HG02943 (cell line): ENCODE data around the gene MAN1C1.
"Not testable (repeated sequence)": the region's sequence is repeated elsewhere in the genome, so short reads cannot be mapped to it uniquely, and the experiment has no call there.

Source experiments
- ATAC-seq: cut with Tn5 transposase; IDR thresholded peaks from one replicate; pipeline ENCODE4 v1.9.1; 2021; ENCODE audit warnings: mild to moderate bottlenecking, low read depth, moderate library complexity; ENCODE audit not compliant: unreplicated experiment

The MAN1C1 gene

GRCh38 chr1:25653558-25653957 lies 37.0 kb downstream of the MAN1C1 start:
- ATAC-seq = no peak

- ATAC-seq = no peak
Observed at GRCh38 chr1:25654109-25654660, 37.6 kb downstream of the MAN1C1 start.

- ATAC-seq = no peak
Observed at GRCh38 chr1:25657121-25657882, 40.7 kb downstream of the MAN1C1 start.

GRCh38 chr1:25657883-25658760 lies 41.5 kb downstream of the MAN1C1 start:
- no peak for ATAC-seq

- no peak for ATAC-seq
Observed at GRCh38 chr1:25658791-25659431, 42.3 kb downstream of the MAN1C1 start.

- ATAC-seq = no peak
Observed at GRCh38 chr1:25661043-25661815, 44.6 kb downstream of the MAN1C1 start.

GRCh38 chr1:25662061-25662460 lies 45.5 kb downstream of the MAN1C1 start:
- no peak for ATAC-seq

GRCh38 chr1:25662959-25663358 lies 46.4 kb downstream of the MAN1C1 start:
- not testable (repeated sequence) for ATAC-seq

- no peak for ATAC-seq
Observed at GRCh38 chr1:25664357-25665199, 48.0 kb downstream of the MAN1C1 start.

- no peak for ATAC-seq
Observed at GRCh38 chr1:25666460-25666859, 49.9 kb downstream of the MAN1C1 start.

- no peak for ATAC-seq
Observed at GRCh38 chr1:25668931-25669573, 52.5 kb downstream of the MAN1C1 start.

- no peak for ATAC-seq
Observed at GRCh38 chr1:25669781-25670567, 53.4 kb downstream of the MAN1C1 start.

GRCh38 chr1:25671929-25672328 lies 55.3 kb downstream of the MAN1C1 start:
- ATAC-seq = no peak

GRCh38 chr1:25672763-25673409 lies 56.3 kb downstream of the MAN1C1 start:
- no peak for ATAC-seq

- no peak for ATAC-seq
Observed at GRCh38 chr1:25673456-25673855, 56.9 kb downstream of the MAN1C1 start.

GRCh38 chr1:25673962-25674806 lies 57.6 kb downstream of the MAN1C1 start:
- no peak for ATAC-seq

GRCh38 chr1:25674807-25675084 lies 58.2 kb downstream of the MAN1C1 start:
- no peak for ATAC-seq
